Measurements from ENCODE around the gene APOA4. TPM values are rescaled to one million over a fixed set of nuclear protein-coding genes. Genes with fewer than 3 reads are reported as not detected.
A peak's percentile ranks its signal among the peaks of the same experiment; 100 is the strongest.

Gene APOA4
- total RNA-seq, 4 donors from 2014 or later = not detected

DNA sequence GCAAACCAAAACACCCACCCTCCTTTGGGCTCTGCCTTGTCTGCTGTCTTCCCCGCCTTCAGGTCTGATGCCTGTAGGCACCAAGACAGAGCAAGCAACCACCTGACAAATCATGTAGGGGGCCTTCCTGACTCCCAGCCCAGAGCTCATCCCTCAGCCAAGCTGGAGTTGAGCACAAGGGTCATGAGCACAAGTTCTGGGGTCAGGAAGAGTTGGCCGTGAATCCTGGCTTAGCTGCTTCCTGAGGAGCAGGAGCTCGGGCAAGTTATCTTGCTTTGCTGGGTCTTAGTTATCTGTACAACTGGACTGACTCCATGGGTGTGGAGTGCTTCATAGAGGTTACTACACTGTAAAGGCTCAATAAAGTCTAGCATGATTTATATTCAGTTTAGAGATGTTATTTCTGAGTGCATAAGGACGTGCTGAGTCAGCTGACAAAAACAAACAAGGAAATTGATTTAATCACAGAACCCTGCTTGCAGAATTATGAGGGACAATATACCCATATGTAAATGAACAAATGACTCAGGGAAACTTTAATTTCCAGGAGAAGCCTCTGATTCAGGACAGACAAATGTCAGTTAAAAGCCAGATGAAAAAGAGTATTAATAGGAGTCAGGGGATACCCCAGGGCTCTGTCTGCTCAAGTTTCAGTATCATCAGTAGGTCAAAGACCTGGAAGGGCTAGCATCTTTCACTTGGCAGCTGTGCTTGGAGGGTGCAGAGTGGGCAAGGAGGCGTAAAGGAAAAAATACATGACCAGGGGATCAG is 29.3 kb upstream of the APOA4 start:
- TF ChIP-seq, protein P1, sequence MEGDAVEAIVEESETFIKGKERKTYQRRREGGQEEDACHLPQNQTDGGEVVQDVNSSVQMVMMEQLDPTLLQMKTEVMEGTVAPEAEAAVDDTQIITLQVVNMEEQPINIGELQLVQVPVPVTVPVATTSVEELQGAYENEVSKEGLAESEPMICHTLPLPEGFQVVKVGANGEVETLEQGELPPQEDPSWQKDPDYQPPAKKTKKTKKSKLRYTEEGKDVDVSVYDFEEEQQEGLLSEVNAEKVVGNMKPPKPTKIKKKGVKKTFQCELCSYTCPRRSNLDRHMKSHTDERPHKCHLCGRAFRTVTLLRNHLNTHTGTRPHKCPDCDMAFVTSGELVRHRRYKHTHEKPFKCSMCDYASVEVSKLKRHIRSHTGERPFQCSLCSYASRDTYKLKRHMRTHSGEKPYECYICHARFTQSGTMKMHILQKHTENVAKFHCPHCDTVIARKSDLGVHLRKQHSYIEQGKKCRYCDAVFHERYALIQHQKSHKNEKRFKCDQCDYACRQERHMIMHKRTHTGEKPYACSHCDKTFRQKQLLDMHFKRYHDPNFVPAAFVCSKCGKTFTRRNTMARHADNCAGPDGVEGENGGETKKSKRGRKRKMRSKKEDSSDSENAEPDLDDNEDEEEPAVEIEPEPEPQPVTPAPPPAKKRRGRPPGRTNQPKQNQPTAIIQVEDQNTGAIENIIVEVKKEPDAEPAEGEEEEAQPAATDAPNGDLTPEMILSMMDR (IDR thresholded peaks at IDR 0.05) = no peak
- no peak for TF ChIP-seq POLR2A (IDR thresholded peaks at IDR 0.05)
- H3K36me3 ChIP-seq = no peaks in the 10 kb centered on the region
- intact Hi-C loops (cut with DNase I; ENCODE audit: low total_unique reads) = no loop called here
- H3K4me1 ChIP-seq = peaks cover 0 to 8% of the 10 kb centered on the region in 2 donors
- DNase-seq = peak; percentile 35 to 40
- no peaks in the 10 kb centered on the region for H3K9me3 ChIP-seq
- H3K4me3 ChIP-seq = no peak overlapping the region
- H3K27me3 ChIP-seq = no peaks in the 10 kb centered on the region
- H3K27ac ChIP-seq = peak overlapping the region in 1 of 2 donors; percentile 7

DNA sequence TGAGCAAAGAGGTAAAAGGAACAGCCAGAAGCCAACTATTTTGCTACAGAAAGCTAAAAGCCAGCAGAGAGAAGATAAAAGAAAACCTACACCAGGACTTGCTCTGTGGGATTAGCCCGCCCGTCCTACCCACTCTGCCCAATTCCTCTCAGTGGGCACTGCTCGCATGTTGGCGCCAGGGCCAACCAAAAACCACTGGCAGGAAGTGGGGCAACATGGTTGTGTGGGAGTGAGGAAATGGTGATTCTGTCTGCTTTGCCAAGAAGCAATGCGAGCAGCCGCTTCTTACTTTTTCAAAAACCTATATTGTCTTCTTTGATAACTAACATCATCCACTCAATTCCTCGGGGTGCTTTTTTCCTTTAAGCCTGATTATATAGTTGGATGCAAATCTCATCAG is 28.5 kb upstream of the APOA4 start:
- Histone ChIP-seq H3K27me3 (no peaks in the 10 kb centered on the region), H3K27ac (peak overlapping the region in 1 of 2 donors; percentile 7), H3K4me1 (peaks cover 0 to 8% of the 10 kb centered on the region in 2 donors), H3K36me3 (no peaks in the 10 kb centered on the region), H3K9me3 (no peaks in the 10 kb centered on the region), H3K4me3 (no peak overlapping the region)
- TF ChIP-seq, protein P1 (IDR thresholded peaks at IDR 0.05) = no peak
- no peak for TF ChIP-seq POLR2A (IDR thresholded peaks at IDR 0.05)
- intact Hi-C loops (cut with DNase I; ENCODE audit: low total_unique reads) = no loop called here
- DNase-seq = no peak

DNA sequence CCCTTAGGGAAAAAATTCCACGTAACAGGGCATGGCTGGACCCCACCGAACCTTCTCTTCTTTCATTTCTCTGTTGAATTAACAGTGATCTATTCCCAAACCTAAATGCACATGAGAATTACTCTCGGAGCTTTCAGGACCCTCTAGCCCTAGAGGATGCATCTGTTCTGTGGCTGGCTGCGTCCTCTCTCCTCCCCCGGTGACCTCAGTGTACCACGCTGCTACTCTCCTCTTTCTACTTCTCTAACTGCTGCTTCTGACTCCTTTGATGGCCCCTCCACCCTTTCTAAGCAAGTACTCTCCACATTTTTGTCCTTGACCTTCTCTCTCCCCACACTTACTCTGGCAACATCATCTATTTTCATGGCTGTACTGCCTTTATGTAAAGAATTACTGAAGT is 26.4 kb upstream of the APOA4 start:
- H3K36me3 ChIP-seq = no peaks in the 10 kb centered on the region
- H3K27me3 ChIP-seq = no peaks in the 10 kb centered on the region
- no peak overlapping the region for H3K27ac ChIP-seq
- intact Hi-C loops (cut with DNase I; ENCODE audit: low total_unique reads) = no loop called here
- no peak for DNase-seq
- H3K4me3 ChIP-seq = no peak overlapping the region
- peaks cover 0 to 8% of the 10 kb centered on the region in 2 donors for H3K4me1 ChIP-seq
- TF ChIP-seq POLR2A (IDR thresholded peaks at IDR 0.05) = no peak
- TF ChIP-seq, protein P1 (IDR thresholded peaks at IDR 0.05) = no peak
- no peaks in the 10 kb centered on the region for H3K9me3 ChIP-seq

DNA sequence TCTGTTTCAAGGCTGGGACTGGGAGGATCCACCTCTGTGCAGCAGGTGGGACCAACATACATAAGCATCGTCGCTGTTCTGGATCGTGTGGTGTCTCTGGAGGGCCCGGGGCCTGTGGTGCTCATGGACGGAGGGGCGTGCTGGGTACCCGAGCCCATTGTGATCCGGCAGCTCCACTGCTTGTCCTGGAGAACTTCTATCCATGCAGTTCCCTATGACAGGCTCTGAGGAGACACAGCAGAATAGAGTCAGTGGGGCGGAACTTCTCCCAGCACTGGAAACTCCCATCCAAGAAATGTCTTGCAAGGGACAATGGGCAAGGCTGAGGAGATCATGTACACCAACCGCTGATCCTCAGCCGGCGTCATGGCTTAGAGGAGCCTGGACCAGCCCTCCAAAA is 26.0 kb upstream of the APOA4 start:
- intact Hi-C loops (cut with DNase I; ENCODE audit: low total_unique reads) = no loop called here
- TF ChIP-seq, protein P1 (IDR thresholded peaks at IDR 0.05) = no peak
- TF ChIP-seq POLR2A (IDR thresholded peaks at IDR 0.05) = no peak

DNA sequence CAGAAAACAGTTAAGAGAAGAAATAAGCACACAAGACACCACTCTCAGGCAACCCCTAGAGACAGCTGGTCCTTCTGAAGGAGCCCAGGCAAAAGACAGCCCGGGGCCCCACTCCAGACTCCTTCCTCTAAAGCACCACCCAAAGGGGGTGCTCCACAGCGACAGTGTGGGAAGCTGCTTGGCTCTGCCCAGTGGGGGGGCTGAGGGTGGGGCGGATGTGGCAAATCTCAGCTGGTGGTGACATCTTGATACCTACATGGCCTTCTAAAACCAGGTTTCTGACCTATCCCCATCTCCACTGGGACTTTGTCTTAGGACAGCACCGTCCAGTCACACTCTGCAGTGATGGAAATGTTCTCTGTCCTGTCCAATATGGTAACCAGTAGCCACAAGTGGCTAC is 24.5 kb upstream of the APOA4 start:
- intact Hi-C loops (cut with DNase I; ENCODE audit: low total_unique reads) = no loop called here
- Histone ChIP-seq H3K9me3 (no peaks in the 10 kb centered on the region), H3K4me1 (peaks cover 0 to 8% of the 10 kb centered on the region in 2 donors), H3K27me3 (no peaks in the 10 kb centered on the region), H3K4me3 (no peak overlapping the region), H3K27ac (no peak overlapping the region), H3K36me3 (no peaks in the 10 kb centered on the region)
- DNase-seq = no peak
- TF ChIP-seq, protein P1 (IDR thresholded peaks at IDR 0.05) = no peak
- TF ChIP-seq POLR2A (IDR thresholded peaks at IDR 0.05) = no peak

More for the DNA sequence above, 26.0 kb upstream of the APOA4 start:
- Histone ChIP-seq H3K4me1 (peaks cover 0 to 8% of the 10 kb centered on the region in 2 donors), H3K27me3 (no peaks in the 10 kb centered on the region), H3K4me3 (no peak overlapping the region), H3K27ac (no peak overlapping the region), H3K9me3 (no peaks in the 10 kb centered on the region), H3K36me3 (no peaks in the 10 kb centered on the region)
- DNase-seq = no peak

All from uterus (tissue), 4 donors.